Body of pancreas (tissue), 4 donors: ENCODE data around the gene GTPBP4. TPM values are rescaled to one million over a fixed set of nuclear protein-coding genes. Genes with fewer than 3 reads are reported as not detected.

Experiments used
- ATAC-seq: fragments of 150-250 bp; one replicate; pipeline ENCODE4 v1.9.1; 2016
- DNase-seq, 4 donors: peaks; one replicate each; pipeline ENCODE4 v3.0.0-alpha.2; 2019
- H3K27ac ChIP-seq, 4 donors: fragments of 200-600 bp; sonication (generic); 1 replicate in 3 of 4; 2 replicates in 1 of 4; pipeline versions ENCODE4 v1.5.1 to v1.6.1; 2016 to 2019; ENCODE audit warnings: mild to moderate bottlenecking in 1 of 4, mixed read lengths in 1 of 4, moderate library complexity in 1 of 4
- H3K27me3 ChIP-seq, 2 donors: fragments of 200-600 bp; sonication (generic); one replicate each; pipeline ENCODE4 v1.6.0; 2016; ENCODE audit warnings: mild to moderate bottlenecking in 1 of 2
- H3K36me3 ChIP-seq, 2 donors: fragments of 200-600 bp; sonication (generic); replicated peaks in 1 of 2; 2 replicates each; pipeline ENCODE4 v1.5.1; 2016; ENCODE audit warnings: low read depth in 2 of 2; ENCODE audit not compliant: insufficient read depth in 1 of 2
- H3K4me1 ChIP-seq: fragments of 200-600 bp; sonication (generic); one replicate; pipeline ENCODE4 v1.6.0; 2016
- H3K4me3 ChIP-seq, 2 donors: fragments of 200-600 bp; sonication (generic); 1 replicate in 1 of 2; 2 replicates in 1 of 2; pipeline ENCODE4 v1.5.1; 2016 to 2019
- H3K9me3 ChIP-seq, 3 donors: fragments of 200-600 bp; sonication (generic); 1 replicate in 2 of 3; 2 replicates in 1 of 3; pipeline ENCODE4 v1.5.1; 2016
- POLR2A ChIP-seq, 3 donors: fragments of 450-650 bp; IDR thresholded peaks; one replicate each; pipeline ENCODE4 v1.6.1; 2016; ENCODE audit warnings: antibody characterized with exemption in 3 of 3, mild to moderate bottlenecking in 2 of 3
- WGBS, 2 donors: methylation state at CpG; one replicate each; pipeline ENCODE4 v1.1.5; 2017; 5-methylcytosine and 5-hydroxymethylcytosine counted together
- intact Hi-C: fragments of 100-400 bp; cut with DNase I; formaldehyde crosslinking; loops from one replicate; pipeline ENCODE4 v1.15.1; 2023
- total RNA-seq, 2 donors: library from RNA; depleted of rRNA; stranded (reverse); fragments of >200 nt; gene quantifications; one replicate each; pipeline ENCODE4 v1.1.0, GENCODE V29; 2016
- TF ChIP-seq, protein P1 (sequence below), 7 experiments: fragments of 450-650 bp in 4 of 7; fragments of 200-600 bp in 3 of 7; sonication (generic) in 3 of 7; IDR thresholded peaks; one replicate each; pipeline ENCODE4 v1.5.1; 2016 to 2019; ENCODE audit warnings: antibody characterized with exemption in 7 of 7

The GTPBP4 gene
- total RNA-seq, 2 donors from 2014 or later, result 8.3 to 20.4 TPM

DNA sequence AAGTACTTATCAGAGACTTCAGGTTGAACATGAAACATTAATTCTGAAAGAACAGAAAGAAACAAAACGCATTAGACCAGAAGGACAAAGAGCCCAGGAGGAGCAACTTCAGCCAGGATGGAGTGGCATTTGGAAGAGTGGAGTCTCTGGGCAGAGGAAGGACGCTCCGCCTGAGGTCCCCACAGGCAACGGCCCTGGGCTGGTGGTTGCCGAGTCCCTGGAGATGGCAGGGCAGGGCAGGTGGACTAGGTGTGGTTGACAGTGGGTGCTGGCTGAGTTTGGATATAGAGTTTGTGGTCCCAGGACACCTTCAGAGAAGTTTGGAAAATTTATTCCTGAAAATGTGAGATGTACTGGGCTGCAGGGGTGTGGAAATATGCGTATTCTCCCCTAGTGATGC is 29.4 kb upstream of the GTPBP4 start:
- TF ChIP-seq, protein P1, sequence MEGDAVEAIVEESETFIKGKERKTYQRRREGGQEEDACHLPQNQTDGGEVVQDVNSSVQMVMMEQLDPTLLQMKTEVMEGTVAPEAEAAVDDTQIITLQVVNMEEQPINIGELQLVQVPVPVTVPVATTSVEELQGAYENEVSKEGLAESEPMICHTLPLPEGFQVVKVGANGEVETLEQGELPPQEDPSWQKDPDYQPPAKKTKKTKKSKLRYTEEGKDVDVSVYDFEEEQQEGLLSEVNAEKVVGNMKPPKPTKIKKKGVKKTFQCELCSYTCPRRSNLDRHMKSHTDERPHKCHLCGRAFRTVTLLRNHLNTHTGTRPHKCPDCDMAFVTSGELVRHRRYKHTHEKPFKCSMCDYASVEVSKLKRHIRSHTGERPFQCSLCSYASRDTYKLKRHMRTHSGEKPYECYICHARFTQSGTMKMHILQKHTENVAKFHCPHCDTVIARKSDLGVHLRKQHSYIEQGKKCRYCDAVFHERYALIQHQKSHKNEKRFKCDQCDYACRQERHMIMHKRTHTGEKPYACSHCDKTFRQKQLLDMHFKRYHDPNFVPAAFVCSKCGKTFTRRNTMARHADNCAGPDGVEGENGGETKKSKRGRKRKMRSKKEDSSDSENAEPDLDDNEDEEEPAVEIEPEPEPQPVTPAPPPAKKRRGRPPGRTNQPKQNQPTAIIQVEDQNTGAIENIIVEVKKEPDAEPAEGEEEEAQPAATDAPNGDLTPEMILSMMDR (IDR thresholded peaks at IDR 0.05), result no peak
- no peak for TF ChIP-seq POLR2A (IDR thresholded peaks at IDR 0.05)
- ATAC-seq (no peak), DNase-seq (no peak)
- WGBS, 2 donors, result 85% methylated on average over 6 of the region's 6 CpGs
- Histone ChIP-seq H3K9me3 (no peaks in the 10 kb centered on the region), H3K4me3 (no peak overlapping the region), H3K27me3 (no peaks in the 10 kb centered on the region), H3K36me3 (no peaks in the 10 kb centered on the region), H3K27ac (no peak overlapping the region), H3K4me1 (no peaks in the 10 kb centered on the region)
- intact Hi-C loops, result no loop called here

DNA sequence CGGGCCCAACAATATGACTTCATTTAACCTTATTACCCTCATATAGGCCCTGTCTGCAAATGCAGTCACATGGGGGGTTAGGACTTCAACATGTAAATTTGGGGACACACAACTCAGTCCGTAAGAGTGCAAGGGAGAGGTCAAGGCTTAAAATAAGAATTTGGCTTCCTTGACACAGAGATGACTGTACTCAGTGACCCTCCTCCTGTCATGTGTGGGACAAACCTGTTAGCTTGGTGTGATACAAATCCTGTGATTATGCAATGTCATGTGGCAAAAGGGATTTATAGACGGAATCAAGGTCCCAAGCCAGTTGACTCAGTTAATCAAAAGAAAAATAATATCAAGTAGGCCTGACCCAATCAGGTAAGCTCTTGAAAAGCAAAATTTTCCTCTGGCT is 25.9 kb upstream of the GTPBP4 start:
- no peak for ATAC-seq
- H3K4me1 ChIP-seq, result no peaks in the 10 kb centered on the region
- 82 to 85% methylated on average over 3 of the region's 3 CpGs for WGBS, 2 donors
- no peaks in the 10 kb centered on the region for H3K9me3 ChIP-seq
- no peaks in the 10 kb centered on the region for H3K36me3 ChIP-seq
- H3K4me3 ChIP-seq, result no peak overlapping the region
- DNase-seq, result no peak
- H3K27me3 ChIP-seq, result no peaks in the 10 kb centered on the region
- TF ChIP-seq, protein P1 (IDR thresholded peaks at IDR 0.05), result no peak
- TF ChIP-seq POLR2A (IDR thresholded peaks at IDR 0.05), result no peak
- H3K27ac ChIP-seq, result no peak overlapping the region
- intact Hi-C loops, result no loop called here

DNA sequence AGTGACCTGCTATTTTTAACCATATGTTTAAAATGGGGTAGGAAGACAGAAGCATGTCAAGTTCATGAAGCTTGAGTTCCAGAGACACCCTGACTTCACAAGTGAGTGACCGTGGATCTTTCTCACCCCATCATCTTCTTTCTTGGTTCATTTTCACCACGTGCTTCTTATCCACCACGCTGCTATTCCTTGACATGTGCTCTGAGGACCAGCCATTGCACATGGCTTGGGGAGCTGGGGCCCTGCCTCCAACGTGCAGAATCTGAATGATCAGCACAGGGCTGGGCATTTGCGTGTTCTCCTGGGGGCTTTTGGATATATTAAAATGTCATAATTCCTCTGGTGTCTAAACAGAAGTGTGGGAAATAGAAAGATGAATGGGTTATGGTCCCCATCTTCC is 25.0 kb upstream of the GTPBP4 start:
- no peak overlapping the region for H3K27ac ChIP-seq
- no peaks in the 10 kb centered on the region for H3K4me1 ChIP-seq
- H3K9me3 ChIP-seq, result no peaks in the 10 kb centered on the region
- no peaks in the 10 kb centered on the region for H3K36me3 ChIP-seq
- ATAC-seq, result no peak
- H3K27me3 ChIP-seq, result no peaks in the 10 kb centered on the region
- no peak overlapping the region for H3K4me3 ChIP-seq
- intact Hi-C loops, result no loop called here
- TF ChIP-seq POLR2A (IDR thresholded peaks at IDR 0.05), result no peak
- TF ChIP-seq, protein P1 (IDR thresholded peaks at IDR 0.05), result no peak
- no peak for DNase-seq
- 83 to 84% methylated on average over 5 of the region's 5 CpGs for WGBS, 2 donors

DNA sequence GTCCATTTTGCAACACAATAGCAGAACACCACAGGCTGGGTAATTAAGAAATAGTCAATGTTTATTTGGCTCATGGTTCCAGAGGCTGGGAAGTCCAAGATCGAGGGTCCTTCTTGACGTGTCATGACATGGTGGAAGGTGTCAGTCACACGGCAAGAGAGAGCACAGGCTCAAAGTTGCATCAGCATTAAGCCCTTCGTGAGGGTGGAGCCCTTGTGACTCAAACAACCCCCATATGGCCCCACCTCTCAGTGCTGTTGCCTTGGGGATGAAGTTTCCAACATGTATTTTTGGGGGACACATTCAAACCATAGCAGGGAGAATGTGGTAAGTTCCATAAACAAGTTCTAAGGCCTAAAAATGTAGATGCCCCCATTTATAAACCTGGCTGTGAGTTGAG is 24.6 kb upstream of the GTPBP4 start:
- no peak for TF ChIP-seq POLR2A (IDR thresholded peaks at IDR 0.05)
- TF ChIP-seq, protein P1 (IDR thresholded peaks at IDR 0.05), result no peak
- no peaks in the 10 kb centered on the region for H3K36me3 ChIP-seq
- no peaks in the 10 kb centered on the region for H3K4me1 ChIP-seq
- intact Hi-C loops, result no loop called here
- ATAC-seq, result no peak
- H3K27ac ChIP-seq, result no peak overlapping the region
- H3K27me3 ChIP-seq, result no peaks in the 10 kb centered on the region
- H3K9me3 ChIP-seq, result no peaks in the 10 kb centered on the region
- H3K4me3 ChIP-seq, result no peak overlapping the region
- WGBS, 2 donors, result 90 to 93% methylated on average over 4 of the region's 4 CpGs
- no peak for DNase-seq

DNA sequence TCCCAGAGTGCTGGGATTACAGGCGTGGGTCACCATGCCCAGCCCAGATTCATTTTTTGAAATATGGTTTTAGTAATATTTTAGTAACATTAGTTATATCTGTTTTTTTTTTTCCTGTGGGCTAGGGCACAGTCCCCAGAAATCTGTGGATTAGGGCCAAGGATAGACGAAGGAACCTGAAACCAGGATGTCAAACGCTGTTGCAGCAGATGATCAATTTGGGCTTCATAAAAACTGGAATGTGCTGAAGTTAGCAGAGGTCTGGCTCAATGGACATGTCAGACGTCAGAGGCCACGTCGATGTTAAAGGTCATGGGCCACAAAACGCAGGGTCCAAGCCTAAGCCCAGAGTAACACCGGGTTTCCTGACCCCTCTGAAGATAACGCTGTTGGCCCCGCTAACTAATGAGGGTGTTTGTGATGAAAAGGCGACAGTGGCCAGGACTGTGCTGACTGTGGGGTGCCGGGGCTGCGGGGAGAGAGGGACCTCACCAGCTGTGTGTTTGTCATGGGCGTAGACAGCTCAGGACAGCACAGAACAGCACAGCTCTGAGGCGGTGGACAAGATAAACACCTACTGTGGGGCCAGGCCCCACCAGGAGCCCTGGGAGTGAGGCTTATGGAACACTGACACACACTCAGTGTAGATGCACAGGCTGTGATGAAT is 23.8 kb upstream of the GTPBP4 start:
- no peak for DNase-seq
- no peaks in the 10 kb centered on the region for H3K27me3 ChIP-seq
- TF ChIP-seq, protein P1 (IDR thresholded peaks at IDR 0.05), result no peak
- TF ChIP-seq POLR2A (IDR thresholded peaks at IDR 0.05), result no peak
- no peak overlapping the region for H3K4me3 ChIP-seq
- H3K36me3 ChIP-seq, result no peaks in the 10 kb centered on the region
- no peaks in the 10 kb centered on the region for H3K4me1 ChIP-seq
- intact Hi-C loops, result no loop called here
- no peak for ATAC-seq
- no peaks in the 10 kb centered on the region for H3K9me3 ChIP-seq
- WGBS, 2 donors, result 66 to 69% methylated on average over 15 of the region's 15 CpGs
- H3K27ac ChIP-seq, result no peak overlapping the region
